ENCODE data around the gene OTUB2.

GRCh38 chr14:93994919-93995682 lies 31.0 kb upstream of the OTUB2 start:
- TF ChIP-seq, protein P1, sequence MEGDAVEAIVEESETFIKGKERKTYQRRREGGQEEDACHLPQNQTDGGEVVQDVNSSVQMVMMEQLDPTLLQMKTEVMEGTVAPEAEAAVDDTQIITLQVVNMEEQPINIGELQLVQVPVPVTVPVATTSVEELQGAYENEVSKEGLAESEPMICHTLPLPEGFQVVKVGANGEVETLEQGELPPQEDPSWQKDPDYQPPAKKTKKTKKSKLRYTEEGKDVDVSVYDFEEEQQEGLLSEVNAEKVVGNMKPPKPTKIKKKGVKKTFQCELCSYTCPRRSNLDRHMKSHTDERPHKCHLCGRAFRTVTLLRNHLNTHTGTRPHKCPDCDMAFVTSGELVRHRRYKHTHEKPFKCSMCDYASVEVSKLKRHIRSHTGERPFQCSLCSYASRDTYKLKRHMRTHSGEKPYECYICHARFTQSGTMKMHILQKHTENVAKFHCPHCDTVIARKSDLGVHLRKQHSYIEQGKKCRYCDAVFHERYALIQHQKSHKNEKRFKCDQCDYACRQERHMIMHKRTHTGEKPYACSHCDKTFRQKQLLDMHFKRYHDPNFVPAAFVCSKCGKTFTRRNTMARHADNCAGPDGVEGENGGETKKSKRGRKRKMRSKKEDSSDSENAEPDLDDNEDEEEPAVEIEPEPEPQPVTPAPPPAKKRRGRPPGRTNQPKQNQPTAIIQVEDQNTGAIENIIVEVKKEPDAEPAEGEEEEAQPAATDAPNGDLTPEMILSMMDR (IDR thresholded peaks at IDR 0.05; ENCODE audit: low read length) = no peak
- no peak for TF ChIP-seq EZH2 (IDR thresholded peaks at IDR 0.05; ENCODE audit: borderline replicate concordance, low read length)
